Stimulated activated naive CD4-positive, alpha-beta T cell (primary cell): ENCODE data around the gene PSMC1.
"Not testable (repeated sequence)": the region's sequence is repeated elsewhere in the genome, so short reads cannot be mapped to it uniquely, and the experiment has no call there.

Source experiments
- DNase-seq, 6 experiments: peaks; one replicate each; lab custom pipeline; 2025; lab: John Stamatoyannopoulos, UW

Gene PSMC1

GRCh38 chr14:90256354-90257131, at the start of gene PSMC1:
Gene PSMC1 (plus strand): TSS chr14:90256553. CDS start chr14:90256598, 45 bp downstream.
- peak; percentile 68 to 87 (median 78) for DNase-seq

- DNase-seq = no peak
Measured at GRCh38 chr14:90213099-90213748, 43.1 kb upstream of the PSMC1 start.

- DNase-seq = no peak
Measured at GRCh38 chr14:90228478-90228877, 27.9 kb upstream of the PSMC1 start.

DNA sequence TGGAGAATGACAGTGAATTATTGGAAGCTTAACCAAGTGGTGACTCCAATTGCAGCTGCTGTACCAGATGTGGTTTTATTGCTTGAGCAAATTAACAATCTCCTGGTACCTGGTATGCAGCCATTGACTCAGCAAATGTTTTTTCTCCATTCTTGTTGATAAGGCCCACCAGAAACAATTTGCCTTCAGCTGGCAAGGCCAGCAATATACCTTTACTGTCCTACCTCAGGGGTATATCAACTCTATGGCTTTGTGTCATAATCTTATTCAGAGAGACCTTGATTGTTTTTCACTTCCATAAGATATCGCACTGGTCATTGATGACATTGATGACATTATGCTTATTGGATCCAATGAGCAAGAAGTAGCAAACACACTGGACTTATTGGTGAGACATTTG, 26.4 kb upstream of the PSMC1 start:
- not testable (repeated sequence) for DNase-seq

DNA sequence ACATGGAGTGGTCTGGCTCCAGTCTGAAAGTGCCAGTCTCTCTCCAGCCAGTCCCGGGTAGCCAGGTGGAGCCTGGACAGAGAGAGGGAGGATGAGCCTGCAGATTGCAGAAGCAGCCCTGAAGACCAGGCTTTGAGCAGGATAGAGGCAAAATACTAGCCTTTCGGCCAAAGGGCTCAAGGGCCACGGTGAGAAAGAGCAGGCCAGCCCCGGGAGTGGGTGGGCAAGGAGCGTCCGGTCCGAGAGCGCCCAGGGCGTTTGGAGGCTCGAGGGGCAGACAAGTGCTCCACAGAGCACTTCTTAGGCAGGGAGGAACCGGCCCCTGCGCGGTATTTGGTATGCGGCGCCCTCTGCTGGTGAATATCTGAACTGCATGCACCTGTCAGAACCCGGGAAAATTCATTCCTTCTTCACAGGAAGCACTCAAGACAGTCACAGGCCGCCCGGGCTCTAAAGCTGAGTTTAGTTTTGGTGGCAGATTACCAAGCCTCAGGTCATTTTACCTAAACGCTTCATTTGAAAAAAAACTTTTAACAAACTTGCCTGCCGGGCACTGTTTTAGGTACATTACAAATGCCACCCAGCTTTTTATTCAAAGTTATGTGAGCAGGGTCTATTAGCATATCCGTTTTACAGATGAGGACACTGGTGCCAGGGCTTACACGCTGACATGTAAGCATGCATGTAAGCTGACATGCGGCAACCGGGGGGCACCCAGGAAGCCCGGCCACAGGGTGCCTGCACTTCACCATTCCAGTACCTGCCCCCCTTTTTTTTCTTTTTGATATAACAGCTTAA, 21.0 kb upstream of the PSMC1 start:
- peak; percentile 4 to 56 (median 30) for DNase-seq

DNA sequence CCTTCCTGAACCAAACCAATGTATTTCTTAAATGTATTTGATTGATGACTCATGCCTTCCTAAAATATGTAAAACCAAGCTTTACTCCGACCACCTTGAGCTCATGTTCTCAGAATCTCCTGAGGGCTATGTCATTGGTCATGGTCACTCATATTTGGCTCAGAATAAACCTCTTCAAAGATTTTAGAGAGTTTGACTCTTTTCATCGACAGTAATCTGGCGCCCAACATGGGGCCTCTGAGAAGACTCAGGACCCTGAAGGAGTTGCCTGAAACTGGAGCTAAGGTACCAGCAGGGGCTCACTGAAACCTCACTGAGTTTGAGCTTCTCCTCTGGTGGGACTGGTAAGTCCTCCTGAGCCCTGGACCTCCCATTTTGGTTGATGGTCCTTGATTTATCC, 17.2 kb upstream of the PSMC1 start:
- no peak for DNase-seq

GRCh38 chr14:90242444-90242843, 13.9 kb upstream of the PSMC1 start:
- DNase-seq = no peak

GRCh38 chr14:90246936-90247335, 9.4 kb upstream of the PSMC1 start:
- no peak for DNase-seq

DNA sequence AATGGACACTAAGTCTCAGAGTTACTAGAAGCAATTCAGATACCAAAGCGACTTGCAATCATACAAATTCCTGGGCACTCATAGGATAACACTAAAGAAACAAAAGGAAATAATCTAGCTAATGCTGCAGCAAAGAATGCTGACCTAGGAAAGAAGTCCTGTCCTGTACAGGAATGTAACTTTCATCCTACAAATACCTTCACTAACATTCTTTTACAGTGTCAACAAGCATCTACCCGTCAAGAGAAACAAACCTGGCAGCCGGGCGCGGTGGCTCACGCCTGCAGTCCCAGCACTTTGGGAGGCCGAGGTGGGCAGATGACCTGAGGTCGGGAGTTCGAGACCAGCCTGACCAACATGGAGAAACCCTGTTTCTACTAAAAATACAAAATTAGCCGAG, 8.9 kb upstream of the PSMC1 start:
- DNase-seq = not testable (repeated sequence)

DNA sequence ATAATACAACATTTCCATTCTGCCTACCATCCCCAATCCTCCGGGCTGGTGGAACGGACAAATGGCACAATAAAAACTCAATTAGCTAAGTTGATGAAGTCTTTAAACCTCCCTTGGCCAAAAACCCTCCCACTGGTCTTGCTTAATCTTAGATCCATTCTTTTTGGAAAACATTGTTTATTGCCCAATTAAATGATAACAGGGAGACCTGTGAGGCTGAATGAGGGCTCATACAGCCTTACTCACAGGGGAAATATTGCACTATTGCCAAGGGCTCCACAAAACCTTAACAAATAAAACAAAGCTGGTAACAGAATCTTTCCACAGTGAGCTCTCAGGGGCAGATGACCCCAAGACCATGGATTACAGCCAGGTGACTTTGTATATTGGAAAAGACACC, 7.8 kb upstream of the PSMC1 start:
- DNase-seq = no peak

GRCh38 chr14:90253826-90254225, 2.5 kb upstream of the PSMC1 start:
- no peak for DNase-seq

GRCh38 chr14:90255871-90256270, 482 bp upstream of the PSMC1 start:
- peak in 1 of 6 experiments; percentile 39 for DNase-seq

GRCh38 chr14:90263748-90264449, 7.5 kb downstream of the PSMC1 start:
- DNase-seq = no peak

- no peak for DNase-seq
Measured at GRCh38 chr14:90266441-90267154, 10.2 kb downstream of the PSMC1 start.

GRCh38 chr14:90268420-90268819, 12.1 kb downstream of the PSMC1 start:
- no peak for DNase-seq

DNA sequence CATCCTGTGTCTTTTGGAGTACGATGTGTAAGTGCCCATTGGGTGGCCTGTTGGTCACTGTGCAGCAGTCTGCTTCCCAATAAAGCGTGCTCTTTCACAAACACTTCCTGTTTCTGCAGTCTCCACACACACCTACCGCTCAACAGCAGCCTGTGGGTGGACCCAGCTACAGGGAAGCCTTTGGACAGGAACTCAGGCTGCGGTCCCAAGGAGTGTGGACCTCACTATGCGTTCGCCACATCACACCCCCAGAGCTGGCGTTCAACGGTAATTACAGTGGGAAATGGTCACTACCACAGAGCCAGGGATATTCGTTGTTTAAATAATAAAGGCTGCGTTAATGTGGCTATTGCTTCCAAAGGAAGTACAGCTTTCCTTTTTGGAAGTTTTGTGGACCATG, 16.2 kb downstream of the PSMC1 start:
- no peak for DNase-seq

- DNase-seq = no peak
Measured at GRCh38 chr14:90273532-90273931, 17.2 kb downstream of the PSMC1 start.

DNA sequence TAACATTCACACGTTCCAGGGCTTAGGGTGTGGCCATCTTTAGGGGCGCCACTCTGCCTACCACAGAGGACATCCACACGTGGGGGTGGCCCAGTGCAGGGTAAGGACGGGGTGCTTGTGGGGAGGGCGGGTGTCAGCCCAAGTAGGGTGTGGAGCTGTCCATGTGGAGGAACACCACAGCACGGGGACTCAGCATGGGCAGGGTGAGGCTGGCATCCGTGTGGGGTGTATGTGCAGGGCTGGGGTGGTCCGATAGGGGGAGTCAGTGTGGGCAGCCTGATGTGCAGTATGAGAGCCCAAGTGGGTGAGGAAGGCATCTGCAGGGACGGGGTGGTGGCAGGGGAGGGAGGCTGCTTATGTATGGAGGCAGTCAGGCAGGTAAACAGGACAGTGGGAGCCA, 17.7 kb downstream of the PSMC1 start:
- DNase-seq = no peak

DNA sequence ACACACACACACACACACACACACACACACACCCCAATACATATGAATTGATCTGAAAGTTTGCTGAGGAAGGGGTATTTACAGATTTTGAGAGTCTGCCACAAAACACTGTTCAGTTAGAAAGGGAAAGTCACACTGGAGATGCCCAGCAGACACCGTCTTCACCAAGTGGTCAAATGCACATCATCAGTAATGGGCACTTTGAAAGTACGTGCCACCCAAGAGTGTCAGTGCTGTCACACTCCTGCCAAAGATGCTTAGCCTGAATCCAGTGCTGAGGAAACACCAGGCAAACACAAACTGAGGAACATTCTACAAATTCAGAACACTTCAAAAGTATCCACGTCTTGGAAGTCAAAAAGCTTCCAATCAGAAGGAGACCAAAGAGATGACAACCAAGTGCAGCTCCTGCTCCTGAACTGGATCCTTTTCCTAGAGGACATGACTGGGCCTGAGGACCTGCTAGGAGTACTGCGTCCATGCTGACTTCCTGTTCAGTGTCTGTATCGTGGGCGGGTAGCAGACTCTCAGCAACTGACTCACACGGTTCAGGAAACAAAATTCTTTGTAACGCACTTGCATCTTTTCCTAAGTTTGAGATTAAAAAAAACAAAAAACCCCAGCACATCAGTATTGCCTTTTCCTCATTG, 18.6 kb downstream of the PSMC1 start:
- DNase-seq = no peak

- no peak for DNase-seq
Measured at GRCh38 chr14:90275458-90275814, 19.1 kb downstream of the PSMC1 start.

GRCh38 chr14:90275820-90276219, 19.5 kb downstream of the PSMC1 start:
- DNase-seq = no peak
